Measurements from ENCODE around the gene CETN2. TPM values are rescaled to one million over a fixed set of nuclear protein-coding genes. Genes with fewer than 3 reads are reported as not detected.

Gene CETN2
- total RNA-seq: 31.1 to 35.4 TPM (median 34.9 TPM) in 3 replicates

DNA sequence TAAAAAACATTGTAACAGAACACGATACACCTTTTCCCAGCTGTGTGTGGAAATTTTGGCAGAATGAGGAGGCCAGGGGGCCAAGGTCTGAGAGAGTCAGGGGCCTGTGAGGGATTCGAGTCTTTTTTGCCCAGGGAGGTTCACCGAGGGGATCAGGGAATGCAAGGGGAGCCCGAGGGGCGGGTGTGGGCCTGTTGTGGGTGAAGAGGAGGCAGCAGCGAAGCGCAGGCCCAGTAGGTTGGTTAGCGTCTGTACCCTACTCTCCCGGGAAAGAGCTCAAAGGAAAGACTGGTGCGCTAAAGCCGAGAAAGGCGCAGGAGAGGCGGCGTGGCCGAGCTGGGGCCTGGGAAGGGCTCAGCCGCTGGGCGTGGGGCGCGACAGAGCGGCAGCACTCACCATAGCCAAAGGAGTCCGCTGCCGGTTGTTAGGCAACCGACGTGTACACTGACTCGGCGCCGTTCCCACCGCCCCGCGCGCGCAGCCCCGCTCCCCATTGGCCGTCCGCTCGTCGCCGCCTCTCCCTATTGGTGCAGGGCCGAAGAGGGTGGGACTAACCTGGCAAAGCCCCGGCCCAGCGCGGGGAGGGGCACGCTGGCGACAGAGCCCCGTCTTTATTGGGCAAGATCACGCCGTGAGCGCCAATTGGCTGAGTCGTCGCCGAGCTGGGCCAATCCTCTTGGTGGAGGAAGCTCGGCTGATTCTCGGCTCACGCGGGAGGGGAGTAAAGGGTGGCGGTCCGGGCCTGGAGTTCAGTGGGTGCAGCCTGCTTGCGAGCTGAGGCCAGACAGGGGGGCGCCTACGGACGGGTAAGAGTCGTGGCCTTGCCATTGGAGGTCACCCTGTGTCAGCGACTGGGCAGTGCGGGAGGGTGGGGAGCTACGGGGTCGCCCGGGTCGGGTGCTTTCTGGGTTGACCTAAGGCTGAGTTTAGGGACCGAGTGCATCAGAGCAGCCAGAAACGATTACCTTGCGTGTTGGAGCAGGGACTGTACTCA, at the start of gene CETN2, which contains the start of gene NSDHL:
Gene CETN2, minus strand, starts transcription at position 446 of the 994 bp plus-strand sequence. Its CDS starts 47 bp downstream, at position 399.
Gene NSDHL, plus strand, starts transcription at position 752 of the 994 bp plus-strand sequence. CDS start 15,262 bp downstream, outside the sequence.
- peak within 1 kb of the TSS; percentile 93 for H3K4me3 Mint-ChIP-seq
- H3K27me3 Mint-ChIP-seq (ENCODE audit: low read depth): no peaks in the 10 kb centered on the region
- H3K27ac Mint-ChIP-seq: peak within 1 kb of the TSS; percentile 97
- DNase-seq (ENCODE audit: low spot score in 2 of 2, unreplicated experiment in 2 of 2): peak; percentile 87 to 94
- H3K9me3 Mint-ChIP-seq: peaks cover 10% of the 10 kb centered on the region
- TF ChIP-seq, protein P1, sequence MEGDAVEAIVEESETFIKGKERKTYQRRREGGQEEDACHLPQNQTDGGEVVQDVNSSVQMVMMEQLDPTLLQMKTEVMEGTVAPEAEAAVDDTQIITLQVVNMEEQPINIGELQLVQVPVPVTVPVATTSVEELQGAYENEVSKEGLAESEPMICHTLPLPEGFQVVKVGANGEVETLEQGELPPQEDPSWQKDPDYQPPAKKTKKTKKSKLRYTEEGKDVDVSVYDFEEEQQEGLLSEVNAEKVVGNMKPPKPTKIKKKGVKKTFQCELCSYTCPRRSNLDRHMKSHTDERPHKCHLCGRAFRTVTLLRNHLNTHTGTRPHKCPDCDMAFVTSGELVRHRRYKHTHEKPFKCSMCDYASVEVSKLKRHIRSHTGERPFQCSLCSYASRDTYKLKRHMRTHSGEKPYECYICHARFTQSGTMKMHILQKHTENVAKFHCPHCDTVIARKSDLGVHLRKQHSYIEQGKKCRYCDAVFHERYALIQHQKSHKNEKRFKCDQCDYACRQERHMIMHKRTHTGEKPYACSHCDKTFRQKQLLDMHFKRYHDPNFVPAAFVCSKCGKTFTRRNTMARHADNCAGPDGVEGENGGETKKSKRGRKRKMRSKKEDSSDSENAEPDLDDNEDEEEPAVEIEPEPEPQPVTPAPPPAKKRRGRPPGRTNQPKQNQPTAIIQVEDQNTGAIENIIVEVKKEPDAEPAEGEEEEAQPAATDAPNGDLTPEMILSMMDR (IDR thresholded peaks at IDR 0.05; ENCODE audit: unreplicated experiment): no peak
- peaks cover 16% of the 10 kb centered on the region for H3K4me1 Mint-ChIP-seq
- H3K36me3 Mint-ChIP-seq: peaks cover 11% of the 10 kb centered on the region

DNA sequence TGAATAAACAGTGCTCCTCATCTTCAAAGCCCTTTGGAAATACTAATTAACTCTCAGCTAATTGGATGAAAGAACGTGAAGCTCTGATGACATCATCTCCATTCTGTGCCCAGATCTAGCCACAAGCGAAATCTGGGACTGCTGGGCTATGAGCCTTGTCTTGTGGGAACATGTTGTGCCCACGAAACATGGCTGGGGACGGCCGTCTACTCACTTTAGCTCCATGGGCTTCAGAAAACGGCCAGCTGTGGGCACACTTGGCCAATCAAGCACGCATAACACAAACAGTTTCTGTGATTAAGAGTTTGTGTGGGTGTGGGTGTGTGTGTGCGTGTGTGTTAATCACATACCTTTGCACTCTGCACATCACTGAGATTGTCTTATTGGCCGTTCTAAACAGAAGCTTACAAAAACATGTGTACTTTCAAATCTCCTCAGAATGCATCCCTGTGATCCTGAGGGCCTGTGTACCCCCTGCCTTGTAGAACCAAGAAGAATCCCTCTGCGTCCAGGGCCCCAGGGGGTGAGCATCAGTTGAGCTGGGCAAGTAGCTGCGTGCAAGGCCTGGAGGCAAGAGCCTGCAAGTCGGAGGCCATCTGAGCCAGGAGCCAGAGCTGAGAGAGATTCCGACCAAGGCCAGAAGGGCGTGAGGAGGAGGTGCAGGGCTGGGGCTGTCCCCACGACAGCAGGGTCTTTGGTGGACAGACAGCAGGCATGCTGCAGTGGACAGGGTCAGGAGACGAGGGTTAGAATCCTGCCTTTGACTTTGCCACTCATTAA, 48.6 kb upstream of the CETN2 start:
- peaks cover 31% of the 10 kb centered on the region for H3K9me3 Mint-ChIP-seq
- no peaks in the 10 kb centered on the region for H3K27me3 Mint-ChIP-seq (ENCODE audit: low read depth)
- H3K27ac Mint-ChIP-seq: no peak overlapping the region
- H3K4me3 Mint-ChIP-seq: no peak overlapping the region
- no peak for DNase-seq (ENCODE audit: low spot score in 2 of 2, unreplicated experiment in 2 of 2)
- TF ChIP-seq, protein P1 (IDR thresholded peaks at IDR 0.05; ENCODE audit: unreplicated experiment): no peak
- no peaks in the 10 kb centered on the region for H3K36me3 Mint-ChIP-seq
- H3K4me1 Mint-ChIP-seq: no peaks in the 10 kb centered on the region

DNA sequence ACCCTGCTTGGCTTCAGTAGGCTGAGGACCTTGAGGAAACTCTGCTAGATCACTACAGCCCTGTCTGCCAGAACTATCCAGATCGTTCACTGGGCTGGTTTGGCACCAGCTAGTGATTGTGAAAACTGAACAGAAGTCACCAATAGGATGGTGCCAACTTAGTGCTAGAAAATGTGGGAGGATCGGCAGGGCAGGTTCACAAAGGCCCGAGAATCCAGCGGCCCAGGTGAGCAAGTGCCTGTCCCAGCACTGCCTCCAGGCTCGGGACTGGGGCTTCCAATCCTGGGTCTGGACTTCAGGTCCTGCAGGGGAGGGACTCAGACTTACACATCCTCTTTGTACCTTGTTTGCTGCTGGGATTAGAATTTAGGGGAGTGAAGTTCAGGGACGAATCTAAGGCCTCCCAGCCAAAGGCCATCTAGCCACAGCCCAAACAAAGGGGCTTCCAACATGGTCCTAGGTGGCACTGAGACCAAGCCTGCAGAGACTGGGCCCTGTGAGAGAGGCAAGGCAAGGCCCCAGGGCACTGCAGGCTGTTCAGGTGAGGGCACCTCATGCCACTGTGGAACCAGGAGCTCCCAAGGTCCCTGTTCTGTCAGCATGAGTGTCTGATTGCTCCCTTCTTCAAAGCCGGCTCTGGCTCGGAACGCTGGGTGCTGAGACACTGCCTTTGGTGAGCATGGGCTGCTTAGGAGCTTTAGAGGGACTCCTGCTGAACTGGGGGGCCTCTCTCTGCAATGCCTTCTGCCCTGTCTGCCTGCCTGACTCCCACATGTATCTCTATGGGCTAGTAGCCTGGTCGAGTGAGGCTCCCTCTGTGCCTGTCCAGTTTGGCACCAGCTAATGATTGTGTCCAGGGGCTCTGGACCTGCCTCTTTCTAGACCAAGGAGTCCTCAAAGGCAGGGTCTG, 46.6 kb upstream of the CETN2 start:
- peaks cover 28% of the 10 kb centered on the region for H3K9me3 Mint-ChIP-seq
- H3K27ac Mint-ChIP-seq: no peak overlapping the region
- TF ChIP-seq, protein P1 (IDR thresholded peaks at IDR 0.05; ENCODE audit: unreplicated experiment): no peak
- no peak for DNase-seq (ENCODE audit: low spot score in 2 of 2, unreplicated experiment in 2 of 2)
- H3K4me3 Mint-ChIP-seq: no peak overlapping the region
- H3K4me1 Mint-ChIP-seq: no peaks in the 10 kb centered on the region
- no peaks in the 10 kb centered on the region for H3K27me3 Mint-ChIP-seq (ENCODE audit: low read depth)
- H3K36me3 Mint-ChIP-seq: no peaks in the 10 kb centered on the region

DNA sequence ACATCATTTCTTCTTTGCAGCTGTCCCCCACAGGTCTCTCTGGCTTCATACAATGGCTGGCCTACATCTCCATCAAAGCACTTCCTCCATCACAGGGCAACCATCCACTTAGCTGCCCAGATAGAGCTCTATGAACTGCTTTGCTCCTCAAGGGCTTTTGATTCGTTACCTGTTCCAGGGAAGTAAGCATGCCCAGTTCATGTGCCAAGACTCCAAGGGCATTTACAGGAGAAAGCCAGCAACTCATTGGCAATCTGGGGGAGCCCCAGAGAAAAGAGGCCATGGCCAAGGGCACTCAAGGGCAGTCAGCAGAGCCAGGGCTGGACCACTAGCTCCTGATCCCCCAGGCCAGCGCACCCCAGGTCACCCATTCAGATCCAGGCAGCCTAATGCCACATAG, 42.8 kb upstream of the CETN2 start:
- peaks cover 22% of the 10 kb centered on the region for H3K9me3 Mint-ChIP-seq
- H3K27ac Mint-ChIP-seq: no peak overlapping the region
- TF ChIP-seq, protein P1 (IDR thresholded peaks at IDR 0.05; ENCODE audit: unreplicated experiment): no peak

DNA sequence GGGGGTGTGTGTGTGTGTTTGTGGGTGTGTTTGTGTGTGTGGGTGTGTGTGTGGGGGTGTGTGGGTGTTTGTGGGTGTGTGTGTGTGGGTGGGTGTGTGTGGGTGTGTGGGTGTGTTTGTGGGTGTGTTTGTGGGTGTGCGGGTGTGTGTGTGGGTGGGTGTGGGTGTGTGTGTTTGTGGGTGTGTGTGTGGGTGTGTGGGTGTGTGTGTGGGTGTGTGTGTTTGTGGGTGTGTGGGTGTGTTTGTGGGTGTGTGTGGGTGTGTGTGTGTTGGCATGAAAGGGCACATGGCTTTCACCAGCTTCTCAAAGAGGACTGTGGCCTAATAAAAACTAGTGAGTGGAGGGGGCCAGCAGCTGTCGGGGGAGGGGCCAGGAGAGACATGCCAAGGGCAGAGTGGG, 42.0 kb upstream of the CETN2 start:
- no peaks in the 10 kb centered on the region for H3K4me1 Mint-ChIP-seq
- peaks cover 4% of the 10 kb centered on the region for H3K36me3 Mint-ChIP-seq
- DNase-seq (ENCODE audit: low spot score in 2 of 2, unreplicated experiment in 2 of 2): no peak
- TF ChIP-seq, protein P1 (IDR thresholded peaks at IDR 0.05; ENCODE audit: unreplicated experiment): no peak
- no peaks in the 10 kb centered on the region for H3K27me3 Mint-ChIP-seq (ENCODE audit: low read depth)
- peaks cover 20% of the 10 kb centered on the region for H3K9me3 Mint-ChIP-seq
- H3K27ac Mint-ChIP-seq: no peak overlapping the region
- no peak overlapping the region for H3K4me3 Mint-ChIP-seq

More for the DNA sequence above, 42.8 kb upstream of the CETN2 start:
- DNase-seq (ENCODE audit: low spot score in 2 of 2, unreplicated experiment in 2 of 2): no peak
- no peaks in the 10 kb centered on the region for H3K4me1 Mint-ChIP-seq
- no peak overlapping the region for H3K4me3 Mint-ChIP-seq
- no peaks in the 10 kb centered on the region for H3K27me3 Mint-ChIP-seq (ENCODE audit: low read depth)
- H3K36me3 Mint-ChIP-seq: peaks cover 4% of the 10 kb centered on the region

Data from mesothelial cell of epicardium (in vitro differentiated cells).